Measurements from ENCODE around the gene UBXN1.
A peak's percentile ranks its signal among the peaks of the same experiment; 100 is the strongest.
"Not testable (repeated sequence)": the region's sequence is repeated elsewhere in the genome, so short reads cannot be mapped to it uniquely, and the experiment has no call there.

UBXN1 gene

DNA sequence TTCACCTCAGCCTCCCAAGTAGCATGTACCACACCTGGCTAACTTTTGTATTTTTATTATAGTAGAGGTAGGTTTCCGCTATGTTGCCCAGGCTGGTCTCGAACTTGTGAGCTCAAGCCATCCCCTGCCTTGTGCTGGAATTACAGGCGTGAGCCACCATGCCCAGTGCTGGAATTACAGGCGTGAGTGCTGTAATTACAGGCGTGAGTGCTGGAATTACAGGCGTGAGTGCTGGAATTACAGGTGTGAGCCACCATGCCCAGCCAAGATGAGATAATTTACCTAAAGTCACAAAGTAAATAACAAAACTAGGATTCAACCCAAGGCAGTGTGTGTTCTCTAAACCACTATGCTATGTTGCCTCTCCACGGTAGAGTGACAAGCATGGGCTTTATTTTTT is 3.6 kb upstream of the UBXN1 start:
- Histone ChIP-seq H3K4me3 (ENCODE audit: low read length) (no peak overlapping the region), H3K27me3 (ENCODE audit: insufficient read depth, low read length) (no peaks in the 10 kb centered on the region), H3K9ac (ENCODE audit: low read depth, low read length) (no peak overlapping the region), H3K36me3 (ENCODE audit: insufficient read depth, low read depth, low read length) (peaks cover 7% of the 10 kb centered on the region), H3K9me3 (ENCODE audit: insufficient read depth, low read depth, low read length) (no peaks in the 10 kb centered on the region), H3K27ac (ENCODE audit: low read length) (no peak overlapping the region), H3K4me1 (ENCODE audit: insufficient read depth, low read length) (peaks cover 7% of the 10 kb centered on the region)

DNA sequence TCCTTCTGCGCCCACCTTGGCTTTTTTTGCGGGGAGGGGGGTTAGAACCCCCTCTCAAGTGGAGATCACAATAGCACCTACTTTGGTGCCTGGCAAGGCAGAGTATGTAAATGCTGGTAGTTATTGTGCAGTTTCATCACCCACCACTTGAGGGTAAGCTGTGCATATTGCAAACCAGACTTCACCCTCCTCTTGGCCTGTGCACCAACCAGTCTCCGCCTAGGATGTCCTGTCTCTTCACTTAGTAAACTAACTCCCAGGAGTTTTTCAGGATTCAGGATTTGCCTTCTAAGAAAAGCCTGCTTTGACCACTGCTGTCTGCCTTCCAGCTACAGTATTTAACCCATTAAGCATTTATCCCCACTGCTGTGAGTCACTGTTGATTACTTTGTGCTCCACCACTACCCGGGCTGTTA is 2.0 kb upstream of the UBXN1 start:
- Histone ChIP-seq H3K9me3 (ENCODE audit: insufficient read depth, low read depth, low read length) (no peaks in the 10 kb centered on the region), H3K4me1 (ENCODE audit: insufficient read depth, low read length) (peaks cover 7% of the 10 kb centered on the region), H3K27ac (ENCODE audit: low read length) (no peak overlapping the region), H3K4me3 (ENCODE audit: low read length) (no peak overlapping the region), H3K9ac (ENCODE audit: low read depth, low read length) (no peak overlapping the region), H3K36me3 (ENCODE audit: insufficient read depth, low read depth, low read length) (peaks cover 22% of the 10 kb centered on the region), H3K27me3 (ENCODE audit: insufficient read depth, low read length) (no peaks in the 10 kb centered on the region)

DNA sequence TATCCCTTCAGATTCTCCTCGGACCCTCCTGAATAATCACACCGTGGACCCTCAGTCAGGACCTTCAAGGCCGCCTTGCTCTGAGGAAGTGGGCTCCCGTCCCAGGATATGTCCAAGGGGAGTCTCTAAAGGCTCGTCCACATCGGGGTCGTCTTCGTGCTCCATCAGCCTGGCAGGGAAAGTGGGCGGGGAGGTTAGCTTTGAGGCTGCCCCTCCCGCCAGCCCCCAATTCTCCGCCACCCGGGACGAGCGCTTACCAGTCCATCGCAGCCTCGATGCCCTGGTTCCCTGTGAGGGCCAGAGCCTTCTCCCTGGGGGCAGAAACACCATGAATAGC is 472 bp downstream of the UBXN1 start:
- H3K36me3 ChIP-seq (ENCODE audit: insufficient read depth, low read depth, low read length): peaks cover 34% of the 10 kb centered on the region
- peak overlapping the region; percentile 96 for H3K4me3 ChIP-seq (ENCODE audit: low read length)
- no peaks in the 10 kb centered on the region for H3K27me3 ChIP-seq (ENCODE audit: insufficient read depth, low read length)
- H3K9ac ChIP-seq (ENCODE audit: low read depth, low read length): peak overlapping the region; percentile 95
- no peaks in the 10 kb centered on the region for H3K9me3 ChIP-seq (ENCODE audit: insufficient read depth, low read depth, low read length)
- H3K27ac ChIP-seq (ENCODE audit: low read length): peak overlapping the region; percentile 89
- H3K4me1 ChIP-seq (ENCODE audit: insufficient read depth, low read length): peaks cover 7% of the 10 kb centered on the region

DNA sequence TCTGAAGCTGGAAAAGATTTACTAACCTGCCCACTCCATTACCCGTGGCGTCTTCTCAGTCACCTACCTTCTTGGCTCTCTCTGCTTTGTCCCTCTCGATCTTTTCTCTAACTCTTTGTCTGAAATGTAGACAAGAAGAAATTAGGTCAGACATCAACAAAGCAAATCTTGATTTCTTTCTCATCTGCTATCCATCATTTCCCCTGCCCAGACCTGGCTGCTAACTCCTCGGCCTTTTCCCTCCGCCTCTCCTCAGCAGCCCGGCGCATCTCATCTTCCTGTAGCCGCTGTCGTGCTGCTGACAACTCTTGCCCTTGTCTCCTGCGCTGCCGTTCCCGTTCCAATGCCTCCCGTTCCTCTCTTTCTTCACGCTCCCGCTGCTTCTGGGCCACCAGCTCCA is 1.2 kb downstream of the UBXN1 start:
- H3K36me3 ChIP-seq (ENCODE audit: insufficient read depth, low read depth, low read length): peaks cover 41% of the 10 kb centered on the region
- no peaks in the 10 kb centered on the region for H3K9me3 ChIP-seq (ENCODE audit: insufficient read depth, low read depth, low read length)
- H3K27me3 ChIP-seq (ENCODE audit: insufficient read depth, low read length): no peaks in the 10 kb centered on the region
- H3K27ac ChIP-seq (ENCODE audit: low read length): no peak overlapping the region
- peaks cover 7% of the 10 kb centered on the region for H3K4me1 ChIP-seq (ENCODE audit: insufficient read depth, low read length)
- peak overlapping the region; percentile 96 for H3K4me3 ChIP-seq (ENCODE audit: low read length)
- H3K9ac ChIP-seq (ENCODE audit: low read depth, low read length): peak overlapping the region; percentile 95; the same call in 1 of the 2 replicates

DNA sequence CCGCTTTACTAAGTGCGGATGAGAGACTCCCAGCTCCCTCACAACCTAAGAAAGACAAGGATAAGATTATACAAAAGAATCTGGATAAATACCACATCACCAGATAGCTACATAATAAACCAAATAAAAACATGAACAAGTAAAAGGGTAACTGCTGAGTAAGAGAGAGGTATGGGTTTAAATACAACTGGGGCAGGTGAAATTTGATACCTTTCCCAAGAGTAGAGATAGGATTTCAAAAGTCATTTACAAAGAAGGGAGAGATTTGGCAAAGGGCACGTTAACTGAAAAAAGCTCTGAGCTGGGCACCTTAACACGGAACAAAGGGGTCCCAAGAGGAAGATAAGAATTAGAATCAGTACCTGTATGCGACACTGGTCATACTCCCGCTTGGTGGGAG is 1.7 kb downstream of the UBXN1 start:
- no peaks in the 10 kb centered on the region for H3K27me3 ChIP-seq (ENCODE audit: insufficient read depth, low read length)
- peaks cover 42% of the 10 kb centered on the region for H3K36me3 ChIP-seq (ENCODE audit: insufficient read depth, low read depth, low read length)
- H3K27ac ChIP-seq (ENCODE audit: low read length): no peak overlapping the region
- peaks cover 7% of the 10 kb centered on the region for H3K4me1 ChIP-seq (ENCODE audit: insufficient read depth, low read length)
- no peak overlapping the region for H3K4me3 ChIP-seq (ENCODE audit: low read length)
- H3K9ac ChIP-seq (ENCODE audit: low read depth, low read length): no peak overlapping the region
- H3K9me3 ChIP-seq (ENCODE audit: insufficient read depth, low read depth, low read length): no peaks in the 10 kb centered on the region

DNA sequence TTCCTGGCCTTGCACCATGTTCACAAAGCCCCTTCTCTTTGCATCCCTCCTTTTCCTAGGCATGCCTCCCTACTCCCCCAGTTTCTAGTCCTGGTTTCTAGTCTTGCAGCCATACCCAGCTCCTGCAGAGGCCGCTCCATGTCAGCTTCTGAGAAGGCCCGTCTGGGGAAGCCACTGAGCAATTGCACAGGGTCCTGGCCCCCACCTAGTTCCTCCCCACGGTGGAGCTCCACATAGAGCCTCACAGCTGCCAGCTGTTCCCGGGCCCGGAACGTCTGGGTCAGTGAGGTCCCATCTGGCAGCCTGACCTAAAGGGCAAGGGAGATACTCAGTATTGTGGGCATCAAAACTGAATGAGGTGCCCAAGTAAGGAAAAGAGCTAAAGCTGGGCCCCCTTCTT is 2.2 kb downstream of the UBXN1 start:
- no peak overlapping the region for H3K4me3 ChIP-seq (ENCODE audit: low read length)
- H3K27ac ChIP-seq (ENCODE audit: low read length): no peak overlapping the region
- H3K9me3 ChIP-seq (ENCODE audit: insufficient read depth, low read depth, low read length): no peaks in the 10 kb centered on the region
- H3K27me3 ChIP-seq (ENCODE audit: insufficient read depth, low read length): no peaks in the 10 kb centered on the region
- H3K9ac ChIP-seq (ENCODE audit: low read depth, low read length): no peak overlapping the region
- peaks cover 7% of the 10 kb centered on the region for H3K4me1 ChIP-seq (ENCODE audit: insufficient read depth, low read length)
- peaks cover 42% of the 10 kb centered on the region for H3K36me3 ChIP-seq (ENCODE audit: insufficient read depth, low read depth, low read length)

DNA sequence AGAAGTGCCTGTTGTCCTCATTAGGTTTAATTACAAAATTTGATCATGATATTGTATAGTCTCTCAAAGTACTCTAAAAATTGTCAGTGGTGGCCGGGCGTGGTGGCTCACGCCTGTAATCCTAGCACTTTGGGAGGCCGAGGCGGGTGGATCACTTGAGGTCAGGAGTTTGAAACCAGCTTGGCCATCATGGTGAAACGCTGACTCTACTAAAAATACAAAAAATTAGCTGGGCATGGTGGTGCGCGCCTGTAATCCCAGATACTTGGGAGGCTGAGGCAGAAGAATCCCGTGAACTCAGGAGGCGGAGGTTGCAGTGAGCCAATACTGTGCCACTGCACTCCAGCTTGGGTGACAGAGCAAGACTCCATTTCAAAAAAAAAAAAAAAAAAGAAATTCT is 3.5 kb downstream of the UBXN1 start:
- H3K9ac ChIP-seq (ENCODE audit: low read depth, low read length); H3K4me3 ChIP-seq (ENCODE audit: low read length); H3K27ac ChIP-seq (ENCODE audit: low read length); H3K4me1 ChIP-seq (ENCODE audit: insufficient read depth, low read length); H3K9me3 ChIP-seq (ENCODE audit: insufficient read depth, low read depth, low read length); H3K27me3 ChIP-seq (ENCODE audit: insufficient read depth, low read length): not testable (repeated sequence)
- H3K36me3 ChIP-seq (ENCODE audit: insufficient read depth, low read depth, low read length): peaks cover 42% of the 10 kb centered on the region

DNA sequence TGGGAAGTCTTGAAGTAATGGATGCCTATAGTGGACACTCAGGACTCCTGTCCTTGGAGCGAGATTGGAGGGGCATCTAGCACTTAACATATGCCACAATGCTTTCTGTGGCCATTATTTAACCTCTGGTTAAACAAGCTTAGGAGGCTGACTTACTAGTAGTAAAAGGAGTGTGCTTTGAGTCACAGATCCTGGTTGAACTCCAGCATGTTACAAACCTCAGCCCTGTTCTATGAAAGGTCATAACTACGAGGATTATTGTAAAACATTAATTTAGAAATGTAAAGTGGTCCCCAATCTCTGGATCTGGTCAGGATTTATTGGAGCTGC is 5.7 kb downstream of the UBXN1 start:
- Histone ChIP-seq H3K27ac (ENCODE audit: low read length) (no peak overlapping the region), H3K9ac (ENCODE audit: low read depth, low read length) (no peak overlapping the region)

DNA sequence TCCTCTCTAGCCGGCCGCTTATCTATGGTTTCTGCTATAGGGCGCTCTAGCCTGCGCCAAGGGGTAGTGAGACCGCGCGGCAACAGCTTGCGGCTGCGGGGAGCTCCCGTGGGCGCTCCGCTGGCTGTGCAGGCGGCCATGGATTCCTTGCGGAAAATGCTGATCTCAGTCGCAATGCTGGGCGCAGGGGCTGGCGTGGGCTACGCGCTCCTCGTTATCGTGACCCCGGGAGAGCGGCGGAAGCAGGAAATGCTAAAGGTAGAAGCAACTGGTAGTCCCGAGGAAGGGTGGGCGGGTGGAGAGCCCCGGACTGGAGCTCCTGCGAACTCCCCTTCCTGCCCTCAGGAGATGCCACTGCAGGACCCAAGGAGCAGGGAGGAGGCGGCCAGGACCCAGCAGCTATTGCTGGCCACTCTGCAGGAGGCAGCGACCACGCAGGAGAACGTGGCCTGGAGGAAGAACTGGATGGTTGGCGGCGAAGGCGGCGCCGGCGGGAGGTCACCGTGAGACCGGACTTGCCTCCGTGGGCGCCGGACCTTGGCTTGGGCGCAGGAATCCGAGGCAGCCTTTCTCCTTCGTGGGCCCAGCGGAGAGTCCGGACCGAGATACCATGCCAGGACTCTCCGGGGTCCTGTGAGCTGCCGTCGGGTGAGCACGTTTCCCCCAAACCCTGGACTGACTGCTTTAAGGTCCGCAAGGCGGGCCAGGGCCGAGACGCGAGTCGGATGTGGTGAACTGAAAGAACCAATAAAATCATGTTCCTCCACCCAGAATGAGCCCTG is 7.1 kb downstream of the UBXN1 start, which contains the start of the genes LBHD1 and UQCC3:
Gene LBHD1, minus strand, starts transcription at position 660 of the 782 bp plus-strand sequence. CDS start 2,236 bp downstream, outside the sequence.
Gene UQCC3, plus strand, starts transcription at position 66 of the 782 bp plus-strand sequence. Its CDS starts 73 bp downstream, at position 139.
- H3K36me3 ChIP-seq (ENCODE audit: insufficient read depth, low read depth, low read length): peaks cover 38% of the 10 kb centered on the region
- H3K4me3 ChIP-seq (ENCODE audit: low read length): peak within 1 kb of the TSS; percentile 88
- H3K27ac ChIP-seq (ENCODE audit: low read length): peak within 1 kb of the TSS; percentile 78
- H3K9me3 ChIP-seq (ENCODE audit: insufficient read depth, low read depth, low read length): no peaks in the 10 kb centered on the region
- peaks cover 2% of the 10 kb centered on the region; the same call in 1 of the 2 replicates for H3K4me1 ChIP-seq (ENCODE audit: insufficient read depth, low read length)
- no peaks in the 10 kb centered on the region for H3K27me3 ChIP-seq (ENCODE audit: insufficient read depth, low read length)
- H3K9ac ChIP-seq (ENCODE audit: low read depth, low read length): peak within 1 kb of the TSS; percentile 97

More for the DNA sequence above, 5.7 kb downstream of the UBXN1 start:
- Histone ChIP-seq H3K9me3 (ENCODE audit: insufficient read depth, low read depth, low read length) (no peaks in the 10 kb centered on the region), H3K36me3 (ENCODE audit: insufficient read depth, low read depth, low read length) (peaks cover 42% of the 10 kb centered on the region), H3K4me1 (ENCODE audit: insufficient read depth, low read length) (peaks cover 6% of the 10 kb centered on the region), H3K4me3 (ENCODE audit: low read length) (peak overlapping the region; percentile 88; the same call in 1 of the 2 replicates), H3K27me3 (ENCODE audit: insufficient read depth, low read length) (no peaks in the 10 kb centered on the region)

DNA sequence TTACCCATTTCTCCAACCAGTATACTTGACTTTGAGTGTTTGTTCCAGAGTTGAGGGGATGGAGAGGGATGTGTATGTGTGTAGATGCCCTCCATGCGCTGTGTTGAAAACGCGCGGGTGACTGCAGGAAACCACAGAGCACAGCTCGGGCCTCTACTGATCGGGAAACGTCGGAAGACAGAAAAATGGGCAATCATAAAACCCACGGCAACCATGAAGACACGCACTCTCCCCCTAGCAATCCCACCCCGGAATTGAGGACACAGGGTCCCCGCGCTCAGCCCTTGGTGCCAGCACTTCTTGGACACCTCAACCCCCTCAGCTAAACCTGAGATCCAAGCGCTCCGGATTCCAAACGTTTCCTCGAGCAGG is 7.7 kb downstream of the UBXN1 start:
- Histone ChIP-seq H3K4me3 (ENCODE audit: low read length) (peak overlapping the region; percentile 88), H3K9me3 (ENCODE audit: insufficient read depth, low read depth, low read length) (no peaks in the 10 kb centered on the region), H3K9ac (ENCODE audit: low read depth, low read length) (peak overlapping the region; percentile 97), H3K27ac (ENCODE audit: low read length) (peak overlapping the region; percentile 78), H3K36me3 (ENCODE audit: insufficient read depth, low read depth, low read length) (peaks cover 38% of the 10 kb centered on the region), H3K4me1 (ENCODE audit: insufficient read depth, low read length) (peaks cover 8% of the 10 kb centered on the region; the same call in 1 of the 2 replicates), H3K27me3 (ENCODE audit: insufficient read depth, low read length) (no peaks in the 10 kb centered on the region)

DNA sequence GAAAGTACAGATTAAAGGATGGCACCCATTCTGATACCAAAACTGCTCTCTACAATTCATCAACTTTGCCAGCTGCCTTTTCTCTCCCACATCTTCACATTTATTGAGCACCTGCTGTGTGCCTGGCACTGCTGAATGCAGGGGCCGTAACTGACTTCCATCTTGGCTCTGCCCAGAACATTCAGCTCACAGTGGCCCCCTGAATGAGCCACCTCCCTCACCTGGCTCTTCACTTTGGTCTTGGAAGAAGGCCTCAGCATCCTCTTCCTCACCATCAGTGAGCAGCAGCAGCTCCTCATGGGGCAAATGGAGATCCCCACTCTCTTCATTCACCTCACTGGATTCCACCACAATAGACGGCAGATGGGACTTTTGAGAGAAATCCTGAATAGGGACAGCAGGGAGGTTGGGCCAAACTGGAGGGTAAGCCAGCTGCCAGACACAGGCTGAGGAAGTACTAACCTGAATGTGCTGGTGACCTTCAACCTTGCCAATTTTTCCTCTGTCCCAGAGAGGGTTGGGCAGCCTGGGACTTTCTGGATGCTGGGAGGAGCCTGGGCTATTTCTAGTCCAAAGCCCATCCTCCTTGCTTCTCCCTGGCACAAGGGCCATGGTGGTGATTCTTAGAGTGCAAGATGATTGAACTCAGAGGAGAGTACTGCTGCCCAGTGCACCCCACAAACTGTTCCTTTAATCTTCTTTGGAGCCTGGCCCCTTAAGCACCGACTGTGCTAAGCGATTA is 9.3 kb downstream of the UBXN1 start:
- H3K27me3 ChIP-seq (ENCODE audit: insufficient read depth, low read length): no peaks in the 10 kb centered on the region
- H3K27ac ChIP-seq (ENCODE audit: low read length): no peak overlapping the region
- H3K9ac ChIP-seq (ENCODE audit: low read depth, low read length): 0 out of 2 replicates have a peak overlapping the region, but pooled peaks have one; percentile 19
- H3K36me3 ChIP-seq (ENCODE audit: insufficient read depth, low read depth, low read length): peaks cover 43% of the 10 kb centered on the region
- H3K9me3 ChIP-seq (ENCODE audit: insufficient read depth, low read depth, low read length): no peaks in the 10 kb centered on the region
- no peak overlapping the region for H3K4me3 ChIP-seq (ENCODE audit: low read length)
- H3K4me1 ChIP-seq (ENCODE audit: insufficient read depth, low read length): peaks cover 10% of the 10 kb centered on the region; the same call in 1 of the 2 replicates

DNA sequence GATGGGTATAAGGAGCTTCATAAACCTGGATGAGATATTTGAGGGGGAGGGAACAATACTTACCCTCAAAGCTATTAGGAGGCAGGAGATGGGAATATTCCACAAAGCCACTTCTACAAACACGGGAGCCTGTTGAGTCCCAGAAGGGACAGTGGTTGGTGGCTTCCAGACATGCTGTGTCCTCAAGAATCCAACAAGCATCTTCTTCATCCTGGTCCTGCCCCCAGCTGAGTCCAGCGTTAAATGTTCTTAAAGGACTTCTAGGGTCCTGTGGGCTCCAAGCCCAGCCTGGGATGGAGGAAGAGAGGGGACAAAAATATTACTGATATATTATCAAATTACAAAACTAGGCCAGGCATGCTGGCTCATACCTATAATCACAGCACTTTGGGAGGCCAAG is 11.4 kb downstream of the UBXN1 start:
- Histone ChIP-seq H3K4me3 (ENCODE audit: low read length) (peak overlapping the region; percentile 98; the same call in 1 of the 2 replicates), H3K4me1 (ENCODE audit: insufficient read depth, low read length) (peaks cover 10% of the 10 kb centered on the region; the same call in 1 of the 2 replicates), H3K9ac (ENCODE audit: low read depth, low read length) (peak overlapping the region; percentile 100; the same call in 1 of the 2 replicates), H3K27ac (ENCODE audit: low read length) (peak overlapping the region; percentile 80), H3K36me3 (ENCODE audit: insufficient read depth, low read depth, low read length) (peaks cover 33% of the 10 kb centered on the region), H3K9me3 (ENCODE audit: insufficient read depth, low read depth, low read length) (no peaks in the 10 kb centered on the region), H3K27me3 (ENCODE audit: insufficient read depth, low read length) (no peaks in the 10 kb centered on the region)
